NCI-H187 treated with DMSO at 0.1 percent for 48 hours (cell line): ENCODE data around the gene SMIM27.
A peak's percentile ranks its signal among the peaks of the same experiment; 100 is the strongest.

ENCODE experiments used
- DNase-seq: peaks from one replicate; lab custom pipeline; 2025; lab: John Stamatoyannopoulos, UW

Gene SMIM27

DNA sequence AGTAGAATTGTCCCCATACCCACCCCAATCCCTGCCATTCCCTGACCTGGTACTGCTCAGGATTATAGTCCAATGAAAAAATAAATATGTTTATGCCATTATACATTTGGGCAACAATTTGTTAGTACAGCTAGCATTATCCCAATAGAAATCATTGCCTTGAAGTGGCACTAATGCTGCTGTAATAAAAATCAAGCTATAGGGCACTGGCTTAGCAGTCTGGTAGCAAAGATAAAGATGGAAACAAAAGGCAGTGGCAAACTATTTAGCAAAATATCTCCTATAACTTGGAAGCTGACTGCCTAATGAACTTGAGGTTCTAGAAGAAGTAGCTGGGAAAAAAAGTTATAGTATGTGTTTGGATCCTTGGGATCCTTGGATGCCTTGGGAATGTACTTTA lies 2.5 kb downstream of the SMIM27 start:
- DNase-seq = no peak

DNA sequence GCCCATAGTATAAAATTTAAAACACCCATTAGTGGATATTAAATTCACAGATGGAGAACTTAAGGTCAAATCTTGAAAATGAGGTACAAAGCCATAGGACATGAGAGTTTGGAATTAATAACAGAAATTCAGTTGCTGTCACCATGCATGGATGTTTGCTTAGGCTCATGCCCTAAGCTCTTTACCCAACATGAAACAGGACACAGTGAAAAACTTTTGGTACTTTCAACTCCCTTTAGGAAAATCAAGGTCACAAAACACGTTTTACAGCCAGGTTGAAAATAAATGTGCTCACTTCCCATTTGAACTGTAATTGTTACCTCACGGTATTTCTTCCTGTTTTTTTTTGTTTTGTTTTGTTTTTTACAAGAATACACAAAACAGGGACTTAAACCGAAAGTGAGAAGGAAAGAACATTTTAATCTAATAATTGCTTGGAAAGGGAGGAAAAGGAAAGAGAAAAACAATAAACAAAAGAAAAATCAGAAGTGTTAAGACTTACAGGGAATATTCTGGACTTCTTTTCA lies 6.3 kb downstream of the SMIM27 start:
- DNase-seq = no peak

DNA sequence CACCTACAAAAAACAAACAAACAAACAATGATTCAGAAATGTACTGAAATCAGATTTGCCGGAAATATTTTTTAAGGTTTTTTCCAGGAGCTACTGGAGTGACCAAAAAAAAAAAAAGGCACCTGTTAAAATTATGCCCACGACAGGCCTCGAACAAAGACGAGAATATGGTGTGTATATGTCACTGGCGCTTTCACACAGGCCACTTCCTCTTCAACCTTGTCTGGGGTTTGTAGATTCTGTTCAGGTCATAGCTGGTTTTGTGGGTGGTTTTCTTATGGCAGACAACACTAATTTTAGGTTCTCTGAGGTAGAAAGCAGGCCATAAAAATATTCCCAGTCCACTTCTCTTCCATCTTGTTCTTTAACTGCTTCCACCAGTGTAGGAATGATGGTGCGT lies 13.8 kb downstream of the SMIM27 start:
- no peak for DNase-seq

DNA sequence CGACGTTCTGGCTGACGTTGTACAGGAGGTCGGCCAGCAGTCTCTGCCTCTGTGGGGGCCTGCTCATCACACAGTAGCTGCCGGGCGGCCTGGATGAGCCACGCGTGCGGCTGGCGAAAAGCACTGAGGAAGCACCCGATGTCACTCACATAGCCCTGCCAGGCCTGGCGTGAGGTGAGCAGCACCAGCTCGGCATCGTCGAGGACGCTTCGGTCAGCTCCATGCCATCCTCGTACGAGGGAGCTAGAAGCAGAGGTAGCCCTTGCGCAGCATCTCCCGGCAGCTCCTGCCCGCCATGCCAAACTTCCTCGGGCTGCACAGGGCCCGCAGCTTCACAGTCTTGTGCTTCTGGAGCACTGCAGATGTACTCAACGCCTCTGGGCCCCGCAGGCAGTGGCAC lies 14.6 kb downstream of the SMIM27 start:
- no peak for DNase-seq

- no peak for DNase-seq
These were observed 18.1 kb downstream of the SMIM27 start for GRCh38 chr9:32570262-32570661.

- no peak for DNase-seq
These were observed 20.1 kb downstream of the SMIM27 start for GRCh38 chr9:32571969-32572899.

GRCh38 chr9:32572900-32573523 lies 20.9 kb downstream of the SMIM27 start, which contains the start of gene NDUFB6:
Gene NDUFB6 (minus strand): TSS chr9:32573159. CDS start chr9:32573060, 99 bp downstream.
- peak; percentile 26 for DNase-seq

DNA sequence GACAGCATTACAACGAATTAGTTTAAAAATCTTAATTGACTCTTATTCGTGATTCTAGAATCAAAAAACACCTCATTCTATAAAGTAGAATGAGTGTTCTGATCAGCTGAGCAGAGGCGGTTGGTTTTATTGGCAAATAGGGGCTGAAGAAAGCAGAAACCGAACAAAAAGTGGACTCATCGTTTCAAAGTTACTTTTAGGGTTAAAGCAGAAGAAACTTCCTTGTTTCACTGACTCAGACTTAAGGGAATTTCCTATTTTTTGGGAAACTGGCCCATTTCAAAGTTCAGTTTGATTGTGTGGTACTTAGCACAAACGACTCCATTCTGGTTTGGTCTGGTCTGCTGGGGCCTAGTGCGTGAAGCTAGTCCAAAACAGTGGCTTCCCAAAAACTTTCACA lies 21.7 kb downstream of the SMIM27 start:
- no peak for DNase-seq

- DNase-seq = no peak
These were observed 22.7 kb downstream of the SMIM27 start for GRCh38 chr9:32574858-32575257.

- DNase-seq = no peak
These were observed 25.2 kb downstream of the SMIM27 start for GRCh38 chr9:32577316-32577715.

GRCh38 chr9:32578976-32579375 lies 26.8 kb downstream of the SMIM27 start:
- DNase-seq = no peak

DNA sequence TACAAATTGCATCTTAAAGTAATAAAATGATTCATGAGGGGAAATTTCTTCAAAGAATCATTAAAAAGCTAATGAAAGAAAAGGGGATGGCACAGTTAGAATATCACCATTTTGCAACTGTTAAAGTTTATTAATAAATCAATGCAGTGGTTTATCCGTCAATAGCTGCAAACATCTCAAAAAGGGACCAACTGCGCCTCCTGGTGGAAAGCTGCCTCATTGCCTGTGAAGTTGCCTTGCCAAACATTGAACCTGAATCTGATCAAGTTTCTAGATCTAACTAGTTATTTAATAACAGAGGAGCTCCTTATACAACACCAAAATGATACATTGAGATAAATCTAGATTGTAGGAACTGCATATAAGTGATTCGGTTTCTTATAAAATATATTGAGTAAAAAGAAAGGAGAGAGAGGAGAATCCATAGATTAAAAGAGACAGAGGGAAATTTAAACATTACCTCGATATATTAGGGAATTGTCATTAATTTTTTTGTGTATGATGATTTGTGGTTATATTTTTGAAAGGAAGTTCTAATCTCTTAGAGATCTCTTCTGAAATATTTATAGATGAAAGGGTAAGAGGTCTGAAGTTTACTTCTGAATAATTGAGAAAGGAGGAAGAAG lies 27.7 kb downstream of the SMIM27 start:
- no peak for DNase-seq

GRCh38 chr9:32580631-32581300 lies 28.6 kb downstream of the SMIM27 start:
- DNase-seq = no peak

GRCh38 chr9:32581512-32582143 lies 29.5 kb downstream of the SMIM27 start:
- DNase-seq = no peak

- DNase-seq = no peak
These were observed 32.7 kb downstream of the SMIM27 start for GRCh38 chr9:32584784-32585183.

DNA sequence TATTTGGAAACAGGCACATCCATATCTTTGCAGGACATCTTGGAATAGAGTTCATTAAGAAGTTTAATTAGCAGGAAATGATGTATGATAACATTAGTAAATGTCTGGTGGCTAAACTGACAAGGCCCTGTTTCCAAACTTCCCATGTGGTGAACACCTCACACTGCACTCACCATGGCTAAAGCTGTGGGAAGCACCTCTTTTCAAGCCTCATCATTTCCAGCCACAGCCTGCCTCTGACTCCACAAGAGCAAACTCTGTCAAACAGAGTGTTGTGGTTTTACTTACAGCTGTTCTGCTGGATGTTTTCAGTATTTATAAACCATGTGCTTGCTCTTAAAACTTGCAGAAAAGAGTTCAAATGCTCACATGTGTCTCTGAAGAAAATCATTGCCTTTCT lies 35.8 kb downstream of the SMIM27 start:
- no peak for DNase-seq

DNA sequence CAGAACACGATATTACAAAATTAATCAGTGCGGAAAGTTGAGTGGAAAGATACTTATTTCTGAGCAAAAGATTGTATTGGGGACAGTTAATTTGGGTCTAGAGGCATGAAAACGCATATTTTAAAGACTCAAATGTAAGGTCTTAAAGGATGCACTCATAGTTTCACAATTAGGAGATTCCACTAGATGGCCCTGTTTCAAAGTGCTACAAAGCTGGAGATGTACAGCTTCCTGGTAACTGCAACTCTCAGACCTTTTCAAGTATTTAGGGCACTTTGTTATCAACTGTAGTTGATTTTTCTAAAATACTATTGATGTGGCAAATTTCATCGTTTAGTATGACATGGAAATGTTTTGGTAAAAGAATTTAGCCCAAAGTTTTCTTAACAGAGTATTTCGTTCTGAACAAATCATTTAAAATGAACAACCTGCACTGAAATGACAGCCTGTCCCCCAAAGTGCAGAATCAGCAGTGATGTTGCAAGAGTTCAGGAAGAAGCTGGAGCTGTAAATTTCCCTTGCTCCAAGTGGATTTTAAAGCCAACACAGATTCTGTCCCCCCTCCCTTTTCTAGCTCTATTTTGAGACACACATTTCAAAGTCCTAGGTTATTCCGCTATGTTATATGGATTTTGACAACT lies 37.1 kb downstream of the SMIM27 start:
- DNase-seq = no peak

GRCh38 chr9:32590476-32590875 lies 38.3 kb downstream of the SMIM27 start:
- DNase-seq = no peak

- no peak for DNase-seq
These were observed 38.8 kb downstream of the SMIM27 start for GRCh38 chr9:32590898-32591297.

DNA sequence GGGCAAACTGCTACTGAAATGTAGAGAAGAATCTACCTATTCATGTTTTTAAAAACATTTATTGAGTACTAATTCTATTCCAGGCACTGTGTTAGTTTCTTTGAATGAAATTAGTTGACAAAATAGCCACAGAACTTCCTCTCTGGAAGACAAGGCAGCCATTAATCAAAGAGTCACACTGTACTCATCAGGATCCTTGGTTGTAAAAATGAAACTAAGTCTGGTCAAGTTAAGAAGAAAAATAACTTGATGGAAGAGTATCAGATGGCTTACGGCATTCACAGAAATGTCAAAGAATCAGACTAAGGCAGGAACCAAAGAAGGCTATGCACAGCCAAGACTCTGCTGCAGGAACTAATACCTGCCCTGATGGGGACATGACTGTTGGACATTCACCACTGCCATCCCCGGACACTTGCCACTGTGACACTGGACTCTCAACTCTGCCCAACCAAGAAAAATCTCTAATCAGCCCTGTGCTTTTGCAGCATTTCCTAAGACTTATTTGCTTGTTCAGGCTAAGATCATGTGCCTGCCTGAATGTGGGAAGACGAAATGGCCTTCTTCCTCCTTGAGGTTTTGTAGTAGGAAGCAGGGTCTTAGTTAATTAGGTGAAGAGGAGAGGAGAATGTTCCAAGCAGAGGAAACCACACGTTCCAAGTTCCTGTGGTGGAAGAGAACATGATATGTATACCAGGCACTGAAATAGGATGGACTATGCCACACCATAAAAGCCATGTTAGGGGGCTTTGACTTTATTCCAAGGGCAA lies 44.2 kb downstream of the SMIM27 start:
- DNase-seq = no peak
